SK-N-SH treated with all-trans-retinoic acid at 6 μM for 48 hours (cell line): Measurements from ENCODE around the gene CYP26C1.

ENCODE experiments used
- CSDC2 ChIP-seq: fragments of 250-450 bp; sonication (Bioruptor Pico); IDR thresholded peaks from 2 replicates; pipeline ENCODE4 v1.5.0; 2020; ENCODE audit warnings: mild to moderate bottlenecking, moderate library complexity
- PPARA ChIP-seq: fragments of 250-450 bp; sonication (Bioruptor Pico); IDR thresholded peaks from 2 replicates; pipeline ENCODE4 v1.5.0; 2020; ENCODE audit warnings: mild to moderate bottlenecking, borderline replicate concordance
- ZFP3 ChIP-seq: fragments of 250-450 bp; sonication (Bioruptor Pico); IDR thresholded peaks from 2 replicates; pipeline ENCODE4 v1.5.0; 2020; ENCODE audit warnings: mild to moderate bottlenecking, moderate library complexity

DNA sequence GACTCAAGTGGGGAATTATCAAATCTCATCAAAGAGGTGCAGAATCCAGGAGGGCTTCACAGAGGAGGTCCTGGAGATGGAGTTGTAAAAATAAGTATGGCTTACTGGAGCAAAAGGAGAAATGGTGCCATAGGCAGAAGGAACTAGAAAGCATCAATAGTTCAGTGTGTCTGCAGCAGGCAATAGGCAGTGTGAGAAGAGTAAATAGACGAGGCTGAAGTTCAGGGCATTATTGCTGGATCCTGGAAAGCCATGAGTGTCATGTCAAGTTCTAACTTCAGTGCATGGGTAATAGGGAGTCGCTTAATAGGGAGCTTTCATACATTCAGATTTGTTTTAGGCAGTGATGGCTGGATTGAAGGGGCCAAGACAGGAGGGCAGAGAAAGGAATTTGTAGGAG, 52.4 kb downstream of the CYP26C1 start:
- TF ChIP-seq CSDC2 (CRISPR knock-in tag): no peak
- TF ChIP-seq ZFP3 (CRISPR knock-in tag): no peak
- no peak for TF ChIP-seq PPARA (CRISPR knock-in tag)
